ENCODE data around the gene FANCC.

The FANCC gene

GRCh38 chr9:95217936-95218335 is 99.6 kb downstream of the FANCC start:
- H3K4me3 ChIP-seq (ENCODE audit: control insufficient read depth, low read depth, low read length): no peak overlapping the region
- no peak for DNase-seq (ENCODE audit: low read depth)
- TF ChIP-seq CTCF (IDR thresholded peaks at IDR 0.05; ENCODE audit: control insufficient read depth, insufficient read depth, low read depth, low read length, missing control alignments): no peak

- no peak for DNase-seq (ENCODE audit: low read depth)
- no peak overlapping the region for H3K4me3 ChIP-seq (ENCODE audit: control insufficient read depth, low read depth, low read length)
- no peak for TF ChIP-seq CTCF (IDR thresholded peaks at IDR 0.05; ENCODE audit: control insufficient read depth, insufficient read depth, low read depth, low read length, missing control alignments)
Measured at GRCh38 chr9:95215336-95215898, 102.1 kb downstream of the FANCC start.

GRCh38 chr9:95213117-95213516 is 104.4 kb downstream of the FANCC start:
- DNase-seq (ENCODE audit: low read depth): no peak
- TF ChIP-seq CTCF (IDR thresholded peaks at IDR 0.05; ENCODE audit: control insufficient read depth, insufficient read depth, low read depth, low read length, missing control alignments): no peak
- no peak overlapping the region for H3K4me3 ChIP-seq (ENCODE audit: control insufficient read depth, low read depth, low read length)

GRCh38 chr9:95211028-95211427 is 106.5 kb downstream of the FANCC start:
- DNase-seq (ENCODE audit: low read depth): no peak
- H3K4me3 ChIP-seq (ENCODE audit: control insufficient read depth, low read depth, low read length): no peak overlapping the region
- TF ChIP-seq CTCF (IDR thresholded peaks at IDR 0.05; ENCODE audit: control insufficient read depth, insufficient read depth, low read depth, low read length, missing control alignments): no peak

- DNase-seq (ENCODE audit: low read depth): no peak
- no peak overlapping the region for H3K4me3 ChIP-seq (ENCODE audit: control insufficient read depth, low read depth, low read length)
- no peak for TF ChIP-seq CTCF (IDR thresholded peaks at IDR 0.05; ENCODE audit: control insufficient read depth, insufficient read depth, low read depth, low read length, missing control alignments)
Measured at GRCh38 chr9:95207403-95207802, 110.1 kb downstream of the FANCC start.

- no peak for TF ChIP-seq CTCF (IDR thresholded peaks at IDR 0.05; ENCODE audit: control insufficient read depth, insufficient read depth, low read depth, low read length, missing control alignments)
- peak overlapping the region; percentile 6 for H3K4me3 ChIP-seq (ENCODE audit: control insufficient read depth, low read depth, low read length)
Measured at GRCh38 chr9:95206143-95206542, 111.4 kb downstream of the FANCC start.

GRCh38 chr9:95204710-95205109 is 112.8 kb downstream of the FANCC start:
- H3K4me3 ChIP-seq (ENCODE audit: control insufficient read depth, low read depth, low read length): no peak overlapping the region
- no peak for DNase-seq (ENCODE audit: low read depth)
- TF ChIP-seq CTCF (IDR thresholded peaks at IDR 0.05; ENCODE audit: control insufficient read depth, insufficient read depth, low read depth, low read length, missing control alignments): no peak

More at GRCh38 chr9:95206143-95206542, 111.4 kb downstream of the FANCC start:
- peak; percentile 29 for DNase-seq (ENCODE audit: low read depth)
